Measurements from ENCODE around the gene MMD2.

Gene MMD2

DNA sequence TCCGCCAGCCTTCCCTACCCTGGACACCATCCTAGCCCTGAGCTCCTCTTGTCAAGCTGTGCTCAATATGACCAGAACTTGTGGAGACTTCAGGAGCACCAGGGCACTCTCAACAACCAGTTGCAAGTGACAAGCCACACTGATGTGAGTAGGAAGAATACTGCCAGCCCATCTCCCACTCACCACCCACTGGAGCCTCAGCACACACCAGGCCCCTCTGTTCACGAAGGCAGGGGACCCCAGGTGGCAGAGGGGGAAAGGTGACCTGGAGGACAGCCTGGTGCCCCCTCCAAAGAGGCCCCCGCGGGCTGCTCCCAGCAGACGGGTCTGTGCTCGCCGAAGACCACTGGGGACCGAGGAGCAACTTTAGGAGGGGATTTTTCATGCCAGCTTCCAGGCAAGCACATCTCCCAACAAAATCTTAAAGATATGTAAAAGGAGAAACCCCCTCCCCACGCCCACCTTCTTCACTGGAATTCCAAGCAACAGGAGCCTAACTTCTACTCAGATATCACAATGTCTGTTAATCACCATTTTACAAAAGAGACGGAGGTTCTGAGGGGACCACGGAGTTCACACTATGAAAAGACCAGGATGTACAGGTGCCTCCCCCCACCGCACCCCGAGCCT, 1.0 kb downstream of the MMD2 start:
- no peak for DNase-seq (ENCODE audit: low read depth)

DNA sequence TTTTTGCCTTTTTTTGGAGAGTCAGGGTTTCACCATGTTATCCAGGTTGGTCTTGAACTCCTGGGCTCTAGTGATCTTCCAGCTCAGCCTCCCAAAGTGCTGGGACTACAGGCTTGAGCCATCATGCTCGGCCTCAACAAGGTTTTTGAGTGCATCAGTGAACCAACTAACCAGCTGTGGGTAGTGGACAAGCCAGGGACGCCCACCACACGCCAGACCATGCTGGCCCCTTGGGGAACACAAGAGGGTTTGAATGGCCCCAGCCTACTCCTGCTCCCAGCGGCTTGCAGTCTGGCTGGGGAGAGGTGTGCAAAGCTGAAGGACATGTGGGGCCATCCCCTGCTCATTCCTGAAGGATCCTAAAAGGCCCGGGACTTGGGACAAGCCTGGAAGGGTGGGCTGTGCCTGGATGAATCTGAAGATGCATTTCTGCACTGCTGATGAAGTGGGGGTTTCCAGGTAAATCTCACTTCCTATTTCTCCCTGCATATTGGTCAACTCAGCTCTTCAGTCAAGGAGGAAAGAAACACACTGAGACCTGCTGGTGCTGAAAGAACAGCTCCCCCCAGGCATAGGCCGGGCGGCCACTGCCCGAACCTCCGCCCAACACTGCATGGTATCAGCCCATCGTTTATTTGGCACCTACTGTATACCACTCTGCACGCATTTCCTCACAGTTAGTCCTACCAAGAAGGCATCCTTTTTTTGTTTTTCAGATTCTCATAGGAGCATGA, 6.9 kb downstream of the MMD2 start:
- no peak for DNase-seq (ENCODE audit: low read depth)

DNA sequence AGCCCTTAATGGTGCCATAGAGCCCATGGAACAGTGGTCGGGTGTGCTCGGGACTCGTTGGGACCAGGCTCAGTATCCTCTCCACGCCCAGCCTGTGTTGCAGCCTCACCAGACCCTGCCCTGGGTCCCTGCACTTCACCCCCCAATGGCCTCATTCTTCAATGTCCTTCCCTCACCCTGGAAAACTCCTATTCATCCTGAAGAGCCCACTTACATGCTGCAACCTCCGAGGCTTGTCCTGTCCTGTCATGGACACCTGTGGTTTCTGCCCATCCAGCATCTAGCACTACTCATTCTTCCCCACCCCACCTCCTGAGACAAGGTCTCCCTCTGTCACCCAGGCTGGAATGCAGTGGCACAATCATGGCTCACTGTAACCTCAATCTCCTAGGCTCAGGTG, 7.7 kb downstream of the MMD2 start:
- DNase-seq (ENCODE audit: low read depth): no peak

DNA sequence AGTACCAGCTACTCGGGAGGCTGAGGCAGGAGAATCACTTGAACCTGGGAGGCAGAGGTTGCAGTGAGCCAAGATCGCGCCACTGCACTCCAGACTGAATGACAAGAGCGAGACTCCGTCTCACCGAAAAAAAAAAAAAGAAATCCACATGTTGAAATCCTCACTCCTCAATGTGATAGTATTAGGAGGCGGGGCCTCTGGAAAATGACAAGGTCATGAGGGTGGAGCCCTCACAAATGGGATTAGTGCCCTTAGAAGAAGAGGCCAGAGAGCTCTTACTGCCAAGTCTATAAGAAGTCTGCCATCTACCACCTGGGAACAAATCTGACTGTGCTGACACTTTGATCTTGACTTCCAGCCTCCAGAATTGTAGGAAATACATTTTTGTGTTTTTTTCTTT, 10.6 kb downstream of the MMD2 start:
- no peak for DNase-seq (ENCODE audit: low read depth)

DNA sequence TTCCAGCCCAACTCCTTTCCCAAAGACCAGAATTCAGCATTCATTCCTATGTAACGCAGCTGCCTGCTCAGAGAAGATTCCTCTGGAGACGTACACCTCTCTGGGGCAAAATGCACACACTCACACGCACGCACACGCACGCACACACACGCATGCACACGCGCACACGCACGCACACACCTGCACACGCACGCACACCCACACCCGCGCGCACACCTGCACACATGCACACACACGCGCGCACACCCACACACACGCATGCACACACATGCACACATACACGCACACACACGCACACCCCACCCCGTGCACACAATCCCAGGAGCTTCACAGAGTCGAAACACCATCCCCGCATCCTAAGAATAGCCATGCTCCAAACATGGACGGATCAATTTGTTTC, 13.0 kb downstream of the MMD2 start:
- DNase-seq (ENCODE audit: low read depth): no peak

DNA sequence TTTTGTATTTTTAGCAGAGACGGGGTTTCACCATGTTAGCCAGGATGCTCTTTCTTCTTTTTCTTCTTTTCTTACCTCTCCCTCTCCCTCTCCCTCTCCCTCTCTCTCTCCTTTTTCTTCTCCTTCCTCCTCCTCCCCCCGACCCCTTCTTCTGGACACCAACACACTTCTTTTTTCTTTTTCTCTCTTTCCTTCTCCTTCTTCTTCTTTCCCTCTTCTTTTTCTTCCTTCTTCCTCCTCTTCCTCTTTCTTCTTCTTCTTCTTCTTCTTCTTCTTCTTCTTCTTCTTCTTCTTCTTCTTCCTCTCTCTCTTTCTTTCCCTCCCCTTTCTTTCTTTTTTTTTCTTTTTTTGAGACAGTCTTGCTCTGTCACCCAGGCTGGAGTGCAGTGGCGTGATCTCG, 14.0 kb downstream of the MMD2 start:
- no peak for DNase-seq (ENCODE audit: low read depth)

DNA sequence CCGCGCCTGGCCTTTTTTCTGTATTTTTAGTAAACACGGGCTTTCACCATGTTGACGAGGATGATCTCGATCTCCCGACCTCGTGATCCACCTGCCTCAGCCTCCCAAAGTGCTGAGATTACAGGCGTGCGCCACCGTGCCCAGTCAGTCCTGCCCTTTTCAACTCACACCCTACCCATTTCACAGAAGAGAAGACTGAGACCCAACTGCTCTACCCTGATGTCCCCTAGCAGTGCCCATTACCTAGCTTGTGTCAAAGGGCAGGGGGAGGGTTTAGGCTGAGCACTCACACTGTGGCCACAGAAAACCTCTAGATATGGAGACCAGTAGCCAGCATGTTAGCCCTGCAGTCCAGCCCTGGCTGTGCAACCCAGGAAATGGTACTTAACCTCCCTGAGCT, 15.7 kb downstream of the MMD2 start:
- no peak for DNase-seq (ENCODE audit: low read depth)

DNA sequence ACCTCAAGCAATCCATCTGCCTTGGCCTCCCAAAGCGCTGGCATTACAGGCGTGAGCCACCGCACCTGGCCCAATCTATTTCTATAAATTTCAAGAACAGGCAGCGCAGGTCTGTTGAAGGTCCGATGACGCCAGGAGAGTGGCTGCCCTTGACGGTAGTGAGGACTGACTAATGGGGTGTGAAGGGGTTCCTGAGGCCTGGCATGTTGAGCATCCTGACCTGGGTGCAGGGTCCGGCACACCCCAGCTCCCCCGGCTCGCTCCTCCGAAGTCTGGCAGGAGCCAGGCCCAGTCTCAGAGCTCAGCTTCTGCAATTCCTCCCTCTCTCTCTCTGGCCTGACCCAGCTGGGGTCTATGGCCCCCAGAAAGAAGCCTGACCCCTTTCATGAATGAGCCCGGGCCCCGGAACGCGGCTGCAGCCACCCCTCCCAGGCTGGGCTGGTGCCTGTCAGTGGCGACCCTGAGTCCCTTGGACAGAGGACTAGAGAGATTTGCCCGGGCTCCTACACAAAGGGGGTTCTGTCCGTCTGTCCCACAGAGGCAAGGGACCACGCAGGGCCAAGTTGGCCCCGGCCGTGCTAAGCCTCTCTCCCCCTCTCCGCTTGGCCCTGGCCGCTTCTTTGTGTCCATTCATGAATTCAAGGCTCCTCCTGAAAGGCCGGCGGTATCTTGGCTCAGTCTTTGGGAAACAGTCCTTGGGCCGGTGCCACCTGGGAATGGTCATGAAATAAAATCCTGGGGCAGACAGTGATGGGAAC, 18.8 kb downstream of the MMD2 start:
- no peak for DNase-seq (ENCODE audit: low read depth)

DNA sequence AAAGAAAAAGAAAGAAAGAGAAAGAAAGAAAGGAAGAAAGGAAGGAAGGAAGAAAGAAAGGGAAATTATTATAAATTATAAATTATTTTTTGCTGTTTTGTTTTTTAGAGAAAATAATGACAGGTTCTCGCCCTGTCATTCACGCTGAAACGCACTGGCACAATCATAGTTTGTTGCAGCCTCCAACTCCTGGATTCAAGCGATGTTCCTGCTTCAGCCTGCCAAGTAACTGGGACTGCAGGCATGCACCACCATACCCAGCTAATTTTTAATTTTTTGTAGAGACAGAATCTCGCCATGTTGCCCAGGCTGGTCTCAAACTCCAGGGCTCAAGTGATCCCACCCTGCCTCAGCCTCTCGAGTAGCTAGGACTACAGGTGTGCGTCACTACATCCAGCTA, 21.6 kb downstream of the MMD2 start:
- no peak for DNase-seq (ENCODE audit: low read depth)

DNA sequence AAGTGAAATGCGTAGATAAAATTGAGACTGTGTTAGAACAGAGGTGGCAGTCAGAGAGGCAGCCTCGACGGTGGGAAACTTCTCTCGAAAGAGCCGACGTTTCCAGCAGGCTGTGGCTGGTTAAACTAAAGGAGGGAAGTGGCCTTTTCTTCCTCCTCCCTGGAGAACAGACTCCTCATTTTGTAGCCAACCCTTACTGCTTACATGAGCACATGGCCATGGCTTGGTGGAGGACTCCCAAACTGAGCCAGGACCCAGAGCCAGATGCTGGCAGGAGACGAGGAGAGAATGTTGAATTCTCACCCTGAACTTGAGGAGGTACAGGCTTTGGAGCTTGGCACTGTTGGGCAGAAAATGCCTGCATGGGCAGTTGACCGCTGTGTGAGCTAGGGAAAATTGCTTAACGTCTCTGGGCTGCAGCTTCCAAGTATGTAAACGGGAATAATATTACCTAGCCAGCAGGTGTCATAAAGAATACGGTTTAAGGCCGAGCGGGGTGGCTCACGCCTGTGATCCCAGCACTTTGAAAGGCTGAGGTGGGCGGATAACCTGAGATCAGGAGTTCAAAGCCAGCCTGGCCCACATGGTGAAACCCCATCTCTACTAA, 24.5 kb downstream of the MMD2 start:
- DNase-seq (ENCODE audit: low read depth): no peak

DNA sequence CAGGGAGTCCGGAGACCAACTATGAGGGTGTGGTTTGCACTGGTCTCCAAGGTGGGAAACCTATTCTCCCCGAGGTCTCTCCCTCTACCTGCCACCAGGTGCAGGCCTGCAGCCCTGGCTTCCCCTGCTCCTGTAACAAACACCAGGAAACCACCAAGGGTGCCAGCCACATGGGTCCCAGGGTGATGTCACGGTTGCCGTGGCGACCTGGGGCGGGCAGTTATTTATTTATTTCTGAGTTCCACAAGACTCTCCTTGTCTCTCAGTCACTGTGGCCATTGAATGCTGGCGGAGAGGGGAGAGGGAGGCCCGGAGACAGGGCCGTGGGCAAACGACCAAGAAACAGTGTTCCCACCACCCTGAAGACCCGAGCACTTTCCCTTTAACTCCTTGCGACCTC, 27.0 kb downstream of the MMD2 start:
- DNase-seq (ENCODE audit: low read depth): no peak

DNA sequence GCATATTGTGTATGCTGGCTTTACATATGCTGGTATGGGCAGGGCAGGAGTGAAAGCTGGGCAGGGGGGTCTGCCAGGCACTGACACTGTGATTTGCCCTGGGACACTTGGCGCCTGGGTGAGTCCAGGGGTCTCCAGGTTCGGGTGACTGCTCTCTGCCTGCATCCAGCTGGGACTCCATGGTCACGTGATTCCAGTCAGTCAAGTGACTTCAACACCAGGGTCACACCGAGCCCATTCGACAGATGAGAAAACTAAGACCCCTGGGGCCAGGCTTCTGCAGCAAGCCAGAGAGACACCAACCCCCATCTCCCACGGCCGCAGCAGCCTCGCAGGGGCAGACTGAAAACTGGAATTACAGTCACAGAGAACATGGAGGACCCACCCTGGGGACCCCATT, 30.0 kb downstream of the MMD2 start:
- no peak for DNase-seq (ENCODE audit: low read depth)

DNA sequence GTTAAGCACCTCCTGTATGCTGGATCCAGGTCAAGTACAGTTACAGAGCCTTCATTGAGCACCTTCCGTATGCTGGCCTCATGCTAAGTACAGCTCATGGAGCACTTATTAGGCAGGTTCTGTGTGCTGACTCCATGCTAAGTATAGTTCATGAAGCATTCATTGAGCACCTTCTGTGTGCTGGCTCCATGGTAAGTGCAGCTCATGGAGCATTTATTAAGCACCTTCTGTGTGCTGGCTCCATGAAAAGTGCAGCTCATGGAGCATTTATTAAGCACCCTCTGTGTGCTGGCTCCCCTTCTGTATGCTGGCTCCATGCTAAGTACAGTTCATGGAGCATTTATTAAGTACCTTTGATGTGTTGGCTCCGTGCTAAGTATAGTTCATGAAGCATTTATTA, 30.5 kb downstream of the MMD2 start:
- no peak for DNase-seq (ENCODE audit: low read depth)

DNA sequence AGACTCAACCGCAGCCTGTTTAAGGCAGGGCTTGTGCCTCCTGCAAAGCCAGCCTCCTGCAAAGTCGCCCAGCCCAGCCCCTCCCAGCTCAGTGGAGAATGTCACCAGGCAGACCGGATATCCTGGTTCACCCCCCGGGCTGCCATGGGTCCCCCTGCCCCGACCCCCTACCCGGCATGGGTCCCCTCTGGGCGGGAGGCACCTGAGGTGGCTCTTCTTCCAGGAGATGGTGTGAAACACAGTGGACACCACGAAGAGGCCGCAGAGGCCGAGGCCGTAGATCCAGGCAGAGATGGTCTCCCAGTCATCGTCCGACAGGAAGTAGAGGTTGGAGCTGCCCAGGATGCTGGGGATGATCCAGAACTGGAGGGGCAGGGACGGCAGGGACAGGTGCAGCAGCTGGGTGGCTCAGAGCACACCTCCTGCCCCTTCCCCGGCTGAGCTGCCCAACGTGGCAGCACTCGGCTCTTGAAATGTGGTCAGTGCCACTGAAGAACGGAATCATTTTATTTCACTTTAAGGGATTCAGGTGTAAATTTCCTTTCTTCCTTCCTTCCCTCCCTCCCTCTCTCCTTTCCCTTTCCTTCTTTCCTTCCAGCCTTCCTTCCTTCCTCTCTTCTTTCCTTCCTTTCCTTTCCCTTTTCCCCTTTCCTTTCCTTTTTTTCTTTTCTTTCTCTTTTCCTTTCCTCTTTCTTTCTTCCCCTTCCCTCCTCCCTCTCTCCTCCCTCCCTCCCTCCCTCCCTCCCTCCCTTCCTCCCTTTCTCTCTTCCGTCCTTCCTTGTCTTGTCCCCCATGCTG, 38.8 kb downstream of the MMD2 start:
- DNase-seq (ENCODE audit: low read depth): no peak

DNA sequence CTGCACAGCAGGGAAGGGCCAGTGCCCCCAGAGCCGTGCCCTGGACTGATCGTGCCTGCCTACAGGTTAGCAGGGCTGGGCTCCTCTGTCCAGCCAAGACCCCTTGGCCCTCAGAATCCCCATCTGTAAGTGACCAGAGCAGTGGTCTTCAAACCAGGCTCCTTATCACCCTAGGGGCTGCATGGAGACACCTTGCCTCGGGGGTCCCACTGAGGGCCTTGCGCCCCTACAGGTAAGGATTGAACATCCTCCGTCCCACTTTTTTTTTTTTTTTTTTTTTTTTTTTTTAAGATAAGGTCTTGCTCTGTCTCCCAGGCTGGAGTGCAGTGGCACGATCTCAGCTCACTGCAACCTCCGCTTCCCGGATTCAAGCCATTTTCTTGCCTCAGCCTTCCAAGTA, 42.9 kb downstream of the MMD2 start:
- DNase-seq (ENCODE audit: low read depth): no peak

DNA sequence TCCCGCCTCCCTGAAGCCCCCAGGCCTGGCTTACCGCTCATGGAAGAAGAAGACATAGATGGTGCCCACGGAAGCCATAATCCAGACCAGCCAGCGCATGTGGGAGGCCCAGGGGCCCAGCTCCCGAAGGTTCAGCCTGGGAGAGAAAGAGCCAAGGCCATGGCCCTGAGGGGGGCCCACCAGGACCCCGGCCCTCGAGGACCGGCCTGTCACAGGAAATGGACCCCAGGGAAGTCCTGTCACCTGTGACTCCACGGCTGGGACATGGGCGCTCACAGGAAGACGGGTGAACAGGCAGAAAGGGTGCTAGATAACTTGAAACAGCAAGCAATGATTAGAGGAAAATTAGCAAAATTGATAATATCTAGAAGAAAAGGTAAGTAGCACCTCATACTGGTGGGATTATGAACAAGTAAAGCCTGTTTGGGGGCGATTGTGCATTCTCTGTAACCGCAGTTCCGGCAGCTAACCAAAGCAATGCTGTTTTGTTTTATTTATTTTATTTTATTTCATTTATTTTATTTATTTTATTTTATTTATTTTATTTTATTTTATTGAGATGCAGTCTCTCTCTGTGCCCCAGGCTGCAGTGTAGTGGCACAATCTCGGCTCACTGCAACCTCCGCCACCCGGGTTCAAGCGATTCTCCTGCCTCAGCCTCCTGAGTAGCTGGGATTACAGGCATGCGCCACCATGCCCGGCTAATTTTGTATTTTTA, 47.7 kb downstream of the MMD2 start:
- DNase-seq (ENCODE audit: low read depth): no peak

DNA sequence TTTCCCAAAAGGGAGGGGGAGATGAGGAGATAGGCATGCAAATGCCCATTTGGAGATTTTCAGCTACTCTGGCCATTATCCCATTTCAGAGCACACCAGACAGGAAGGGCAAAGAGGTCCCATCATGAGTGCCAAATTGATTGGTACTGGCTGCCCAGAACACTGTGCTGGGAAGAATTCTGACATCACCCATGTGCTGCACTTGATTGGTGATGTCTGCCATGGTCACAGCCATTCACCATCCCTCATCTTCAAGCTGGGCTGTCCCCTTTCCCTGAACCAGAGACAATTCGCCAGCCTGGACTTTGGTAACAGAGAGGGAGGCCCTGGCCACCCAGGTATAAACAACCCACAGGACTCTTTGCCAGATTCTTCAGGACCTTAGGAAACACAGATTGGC, 52.3 kb downstream of the MMD2 start:
- no peak for DNase-seq (ENCODE audit: low read depth)

DNA sequence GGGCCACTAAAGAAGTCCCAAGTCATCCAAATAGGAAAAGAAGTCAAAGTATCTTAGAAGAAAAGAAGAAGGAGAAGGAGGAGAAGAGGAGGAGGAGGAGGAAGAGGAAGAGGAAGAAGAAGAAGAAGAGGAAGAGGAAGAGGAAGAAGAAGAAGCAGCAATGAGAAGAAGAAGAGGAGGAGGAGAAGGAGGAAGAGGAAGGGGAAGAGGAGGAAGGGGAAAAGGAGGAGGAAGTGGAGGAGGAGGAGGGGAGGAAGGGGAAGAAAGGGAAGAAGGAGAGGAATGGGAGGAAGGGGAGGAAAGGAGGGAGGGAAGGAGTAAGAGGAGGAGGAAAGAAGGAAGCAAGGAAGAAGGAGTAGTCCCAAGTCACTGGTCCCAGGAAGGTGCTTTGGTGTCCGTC, 53.8 kb downstream of the MMD2 start:
- no peak for DNase-seq (ENCODE audit: low read depth)

DNA sequence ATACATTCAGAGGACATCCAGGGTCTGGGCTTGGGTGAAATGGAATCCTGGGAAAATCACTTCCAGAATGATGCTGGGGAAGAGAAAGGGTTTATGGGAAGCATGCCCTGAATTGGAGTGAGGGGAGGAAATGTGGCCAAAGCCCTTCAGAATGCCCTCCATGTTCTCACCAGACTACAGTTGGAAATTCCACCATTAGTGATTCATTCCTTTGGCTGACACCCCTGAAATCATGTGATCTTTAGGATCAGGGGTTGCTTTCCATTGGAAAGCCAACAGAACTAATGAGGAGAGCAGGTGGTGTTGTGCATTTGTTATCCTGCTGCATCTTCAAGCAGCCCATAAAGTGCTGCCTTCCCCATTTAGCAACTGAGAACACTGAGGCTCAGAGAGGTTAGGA, 54.6 kb downstream of the MMD2 start:
- no peak for DNase-seq (ENCODE audit: low read depth)

DNA sequence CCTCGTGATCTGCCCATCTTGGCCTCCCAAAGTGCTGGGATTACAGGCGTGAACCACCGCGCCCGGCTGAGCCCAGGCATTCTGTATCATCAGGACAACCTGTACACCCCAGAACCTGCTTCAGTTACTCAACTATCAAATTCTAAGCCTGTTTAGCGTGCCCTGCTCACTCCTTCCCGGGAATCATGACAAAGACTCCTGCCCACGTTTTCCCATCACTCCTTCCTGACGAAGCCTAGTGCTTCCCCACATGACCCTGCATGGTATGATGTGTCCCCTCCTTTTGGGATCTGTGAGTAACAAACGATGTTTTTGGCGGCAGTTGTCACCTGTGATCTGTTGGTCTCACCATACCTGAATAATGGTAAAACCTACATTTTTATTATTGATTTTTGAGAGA, 63.2 kb downstream of the MMD2 start:
- DNase-seq (ENCODE audit: low read depth): no peak

DNA sequence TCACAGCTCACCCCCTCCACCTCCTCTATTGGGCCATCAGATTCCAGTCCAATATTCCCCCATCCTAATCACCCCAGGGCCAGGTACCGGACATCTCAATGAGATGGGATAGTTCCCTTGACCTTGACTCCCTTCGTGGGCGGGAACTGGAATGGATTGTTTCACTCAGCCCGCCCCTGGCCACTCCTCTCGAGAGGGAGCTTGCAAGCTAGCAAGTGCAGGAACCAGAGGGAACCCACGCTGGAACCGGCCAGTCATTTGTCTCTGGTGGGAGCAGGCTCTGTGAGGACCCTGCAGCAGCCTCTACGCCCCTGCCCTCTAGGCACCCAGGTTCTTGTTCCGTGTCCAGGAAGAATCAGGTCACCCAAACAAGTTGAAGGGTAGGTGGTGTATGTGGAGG, 64.5 kb downstream of the MMD2 start:
- no peak for DNase-seq (ENCODE audit: low read depth)
